ENCODE measurements around the gene WDR45B.

WDR45B gene

DNA sequence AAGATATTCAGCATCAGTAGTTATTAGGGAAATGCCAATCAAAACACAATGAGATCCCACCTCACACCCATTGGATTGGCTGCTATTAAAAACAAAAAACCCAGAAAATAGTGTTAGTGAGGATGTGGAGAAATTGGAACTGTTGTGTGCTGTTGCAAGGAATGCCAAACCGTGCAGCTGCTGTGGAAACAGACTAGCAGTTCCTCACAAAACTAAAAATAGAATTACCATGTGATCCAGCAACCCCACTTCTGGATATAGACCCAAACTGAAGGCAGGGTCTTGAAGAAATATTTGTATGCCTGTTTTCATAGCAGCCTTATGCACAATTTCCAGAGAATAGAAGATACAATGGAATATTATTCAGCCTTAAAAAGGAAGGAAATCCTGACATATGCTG, 82.7 kb downstream of the WDR45B start:
- Histone ChIP-seq H3K27ac (ENCODE audit: poor library complexity, severe bottlenecking) (no peak overlapping the region), H3K4me1 (ENCODE audit: insufficient read depth, poor library complexity, severe bottlenecking) (peaks cover 5% of the 10 kb centered on the region), H3K9me3 (ENCODE audit: severe bottlenecking) (no peaks in the 10 kb centered on the region), H3K36me3 (ENCODE audit: low read depth) (peaks cover 65% of the 10 kb centered on the region), H3K27me3 (ENCODE audit: insufficient read depth, poor library complexity, severe bottlenecking) (no peaks in the 10 kb centered on the region), H3K4me3 (ENCODE audit: severe bottlenecking) (no peak overlapping the region)
- ATAC-seq (ENCODE audit: low read depth) (no peak), DNase-seq (ENCODE audit: low spot score) (no peak)
- TF ChIP-seq, protein P1, sequence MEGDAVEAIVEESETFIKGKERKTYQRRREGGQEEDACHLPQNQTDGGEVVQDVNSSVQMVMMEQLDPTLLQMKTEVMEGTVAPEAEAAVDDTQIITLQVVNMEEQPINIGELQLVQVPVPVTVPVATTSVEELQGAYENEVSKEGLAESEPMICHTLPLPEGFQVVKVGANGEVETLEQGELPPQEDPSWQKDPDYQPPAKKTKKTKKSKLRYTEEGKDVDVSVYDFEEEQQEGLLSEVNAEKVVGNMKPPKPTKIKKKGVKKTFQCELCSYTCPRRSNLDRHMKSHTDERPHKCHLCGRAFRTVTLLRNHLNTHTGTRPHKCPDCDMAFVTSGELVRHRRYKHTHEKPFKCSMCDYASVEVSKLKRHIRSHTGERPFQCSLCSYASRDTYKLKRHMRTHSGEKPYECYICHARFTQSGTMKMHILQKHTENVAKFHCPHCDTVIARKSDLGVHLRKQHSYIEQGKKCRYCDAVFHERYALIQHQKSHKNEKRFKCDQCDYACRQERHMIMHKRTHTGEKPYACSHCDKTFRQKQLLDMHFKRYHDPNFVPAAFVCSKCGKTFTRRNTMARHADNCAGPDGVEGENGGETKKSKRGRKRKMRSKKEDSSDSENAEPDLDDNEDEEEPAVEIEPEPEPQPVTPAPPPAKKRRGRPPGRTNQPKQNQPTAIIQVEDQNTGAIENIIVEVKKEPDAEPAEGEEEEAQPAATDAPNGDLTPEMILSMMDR (IDR thresholded peaks at IDR 0.05; ENCODE audit: poor library complexity, severe bottlenecking) = no peak
